Measurements from ENCODE around the gene TM4SF4. TPM values are rescaled to one million over a fixed set of nuclear protein-coding genes. Genes with fewer than 3 reads are reported as not detected.

Gene TM4SF4
- total and polyA plus RNA-seq, 2 of the 8 experiments (the other 6 are each of a cell fraction or from before 2014, with no cell fraction given), result not detected

DNA sequence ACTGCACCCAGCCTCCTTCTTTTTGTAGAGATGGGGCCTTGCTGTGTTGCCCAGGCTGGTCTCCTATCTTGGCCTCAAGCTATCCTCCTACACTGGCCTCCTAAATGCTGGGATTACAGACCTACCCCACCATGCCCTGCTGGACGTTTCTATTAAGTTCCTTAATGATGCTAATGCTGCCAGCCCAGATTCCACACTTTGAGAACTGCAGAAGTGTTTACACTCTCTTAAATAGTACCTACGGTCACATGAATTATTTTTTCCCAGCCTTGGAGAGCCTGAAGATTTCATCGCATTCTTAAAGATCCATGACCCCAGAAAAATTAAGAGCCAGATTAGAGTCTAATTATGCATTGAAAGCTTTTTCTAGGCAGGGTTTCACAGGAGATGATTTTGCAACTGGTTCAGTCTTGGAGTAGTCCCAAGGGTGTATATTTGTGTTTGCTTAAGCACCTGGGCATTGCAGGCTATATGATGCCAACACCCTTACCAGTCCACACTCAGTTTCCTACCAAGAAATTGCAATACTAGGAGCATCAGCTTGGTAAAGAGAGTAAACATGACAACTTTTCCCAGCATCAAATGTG lies 36.6 kb downstream of the TM4SF4 start:
- H4K5ac ChIP-seq (ENCODE audit: insufficient read length, low read depth, low read length), result no peak overlapping the region
- no peak overlapping the region for H2BK5ac ChIP-seq (ENCODE audit: low read depth, low read length)
- H2BK20ac ChIP-seq (ENCODE audit: low read length), result no peak overlapping the region
- H2BK15ac ChIP-seq (ENCODE audit: low read length), result no peak overlapping the region
- H3K4me2 ChIP-seq (ENCODE audit: insufficient read depth in 1 of 2, low read depth in 2 of 2, low read length in 2 of 2), result no peak overlapping the region
- H2BK120ac ChIP-seq (replicated peaks; ENCODE audit: low read depth, low read length), result no peak overlapping the region
- no peaks in the 10 kb centered on the region for H3K79me1 ChIP-seq (ENCODE audit: low read depth, low read length)
- no peak overlapping the region for H3K18ac ChIP-seq (ENCODE audit: extremely low read depth, low read length)
- H3K4me1 ChIP-seq (replicated peaks in 1 of 4; ENCODE audit: control insufficient read depth in 3 of 4, insufficient read depth in 4 of 4, low read length in 3 of 4), result no peaks in the 10 kb centered on the region
- H2AFZ ChIP-seq (ENCODE audit: low read length), result no peak overlapping the region
- no peaks in the 10 kb centered on the region for H3K27me3 ChIP-seq (replicated peaks in 1 of 4; ENCODE audit: control insufficient read depth in 3 of 4, extremely low read depth in 1 of 4, insufficient read depth in 3 of 4, low read length in 3 of 4)
- no peak overlapping the region for H3K56ac ChIP-seq (replicated peaks; ENCODE audit: insufficient read length, low read depth, low read length)
- H4K20me1 ChIP-seq (replicated peaks in 1 of 2; ENCODE audit: control insufficient read depth in 1 of 2, insufficient read depth in 2 of 2, low read length in 2 of 2), result no peaks in the 10 kb centered on the region
- ChIA-PET POLR2A (ENCODE audit: partially characterized antibody) (no interaction called here), CTCF (ENCODE audit: partially characterized antibody) (interaction anchor here (0.6 to 7.1 kb wide), 22 partner anchors 10 to 1247 kb away, joined by 3 to 53 read pairs (median 4); no protein-coding TSS in a partner anchor)
- H4K91ac ChIP-seq (replicated peaks; ENCODE audit: insufficient read length, low read length), result no peak overlapping the region
- H3K9me3 ChIP-seq (ENCODE audit: insufficient read depth in 2 of 2, low read depth in 1 of 2, low read length in 1 of 2), result no peaks in the 10 kb centered on the region
- TF ChIP-seq SP1 (IDR thresholded peaks at IDR 0.05; ENCODE audit: low read depth, low read length) (no peak), SIN3A (conservative IDR thresholded peaks at IDR 0.05 in 1 of 2, IDR thresholded peaks at IDR 0.05 in 1 of 2; ENCODE audit: low read depth in 1 of 2, low read length in 2 of 2) (no peak), TAF7 (optimal IDR thresholded peaks at IDR 0.05; ENCODE audit: borderline replicate concordance, low read depth, low read length) (no peak), EGR1 (IDR thresholded peaks at IDR 0.05; ENCODE audit: borderline replicate concordance, low read depth, low read length) (no peak)
- no peaks in the 10 kb centered on the region for H3K36me3 ChIP-seq (ENCODE audit: control insufficient read depth in 2 of 4, insufficient read depth in 4 of 4, low read length in 3 of 4)
- H3K14ac ChIP-seq (ENCODE audit: insufficient read length), result no peak overlapping the region
- DNase-seq (ENCODE audit: low read depth in 1 of 2, low spot score in 2 of 2) (no peak), FAIRE-seq (no peak)
- H3K27ac ChIP-seq (ENCODE audit: low read depth, low read length), result no peak overlapping the region
- no peak overlapping the region for H3K23ac ChIP-seq (ENCODE audit: insufficient read length)
- no peaks in the 10 kb centered on the region for H3K23me2 ChIP-seq (ENCODE audit: low read depth, low read length)
- no peak overlapping the region for H2AK5ac ChIP-seq (ENCODE audit: low read depth, low read length)
- no peak overlapping the region for H4K8ac ChIP-seq (ENCODE audit: extremely low read depth, insufficient read depth, low read length)
- H2BK12ac ChIP-seq (ENCODE audit: low read depth, low read length), result no peak overlapping the region
- H3K9ac ChIP-seq (replicated peaks in 1 of 4; ENCODE audit: extremely low read depth in 1 of 4, low read depth in 3 of 4, low read length in 3 of 4), result no peak overlapping the region
- H3K79me2 ChIP-seq (ENCODE audit: control insufficient read depth in 1 of 2, insufficient read depth in 2 of 2, low read length in 2 of 2), result no peaks in the 10 kb centered on the region
- 79% methylated on average over 3 of the region's 3 CpGs; no CpG with 5 or more reads in 1 of the 2 experiments for WGBS, 2 experiments (ENCODE audit: extremely low coverage in 1 of 2, insufficient coverage in 1 of 2, insufficient read length in 1 of 2, insufficient replicate concordance in 2 of 2, low coverage in 1 of 2, low lambda C conversion rate in 2 of 2, missing lambda C conversion rate in 1 of 2)
- no peak overlapping the region for H3K4ac ChIP-seq (replicated peaks; ENCODE audit: insufficient read length, low read depth, low read length)
- no peak overlapping the region for H3K4me3 ChIP-seq (ENCODE audit: extremely low read depth in 1 of 4, insufficient read depth in 2 of 4, low read depth in 3 of 4, low read length in 4 of 4)

Measured in H1 (cell line).